ENCODE results near the gene ZNG1C.
"Not testable (repeated sequence)": the region's sequence is repeated elsewhere in the genome, so short reads cannot be mapped to it uniquely, and the experiment has no call there.

Gene ZNG1C

GRCh38 chr9:68241683-68242082, at the start of gene ZNG1C:
TSS of gene ZNG1C (plus strand) at chr9:68241983. CDS start at chr9:68242032, 49 bp downstream.
- DNase-seq: not testable (repeated sequence)

GRCh38 chr9:68242437-68242836, 654 bp downstream of the ZNG1C start:
- DNase-seq: not testable (repeated sequence)

DNA sequence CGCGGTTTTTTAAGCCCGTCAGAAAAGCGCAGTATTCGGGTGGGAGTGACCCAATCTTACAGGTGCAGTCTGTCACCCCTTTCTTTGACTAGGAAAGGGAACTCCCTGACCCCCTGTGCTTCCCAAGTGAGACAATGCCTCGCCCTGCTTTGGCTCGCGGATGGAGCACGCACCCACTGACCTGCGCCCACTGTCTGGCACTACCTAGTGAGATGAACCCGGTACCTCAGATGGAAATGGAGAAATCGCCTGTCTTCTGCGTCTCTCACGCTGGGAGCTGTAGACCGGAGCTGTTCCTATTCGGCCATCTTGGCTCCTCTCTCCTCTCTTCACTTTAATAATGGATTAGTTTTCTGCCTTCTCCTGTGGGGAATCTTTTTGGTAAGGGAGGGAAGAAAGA, 39.3 kb downstream of the ZNG1C start:
- DNase-seq: not testable (repeated sequence)

GRCh38 chr9:68302567-68302966, 60.8 kb downstream of the ZNG1C start, which contains the start of gene FOXD4L3:
TSS of gene FOXD4L3 (plus strand) at chr9:68302867. CDS start at chr9:68302952, 85 bp downstream.
- not testable (repeated sequence) for DNase-seq

- DNase-seq: not testable (repeated sequence)
Observed at GRCh38 chr9:68303771-68304170, 62.0 kb downstream of the ZNG1C start.

- not testable (repeated sequence) for DNase-seq
Observed at GRCh38 chr9:68304212-68304611, 62.4 kb downstream of the ZNG1C start.

- DNase-seq: not testable (repeated sequence)
Observed at GRCh38 chr9:68304777-68305176, 63.0 kb downstream of the ZNG1C start.

DNA sequence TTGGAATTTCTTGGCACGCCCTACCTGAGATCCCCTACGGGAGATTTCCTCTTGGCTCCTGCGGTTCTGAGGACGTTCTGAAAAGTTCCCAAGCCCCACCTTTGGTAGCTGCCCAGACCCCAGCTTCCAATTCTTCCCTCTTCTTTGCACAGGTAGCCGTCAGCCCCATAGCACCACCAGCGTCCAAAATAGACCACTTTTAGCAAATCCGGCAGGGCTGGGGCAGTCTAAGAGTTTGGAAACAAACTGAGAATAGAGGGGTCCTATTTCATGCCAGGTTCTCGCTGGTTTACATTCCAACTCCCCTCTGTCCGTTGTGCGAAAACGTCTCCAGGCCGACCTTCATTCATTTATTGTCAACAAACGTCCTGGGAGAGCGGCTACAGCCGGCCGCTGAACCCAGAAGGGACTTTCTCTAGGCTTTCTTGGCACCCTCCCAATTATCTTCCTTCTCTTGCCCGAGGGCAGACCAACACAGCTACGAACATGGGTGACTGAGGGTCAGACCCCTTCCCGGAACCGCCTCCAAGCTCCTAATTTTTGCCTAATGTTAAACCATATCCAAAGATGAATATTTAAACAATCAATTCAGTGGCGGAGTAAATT, 64.0 kb downstream of the ZNG1C start:
- DNase-seq: not testable (repeated sequence)

DNA sequence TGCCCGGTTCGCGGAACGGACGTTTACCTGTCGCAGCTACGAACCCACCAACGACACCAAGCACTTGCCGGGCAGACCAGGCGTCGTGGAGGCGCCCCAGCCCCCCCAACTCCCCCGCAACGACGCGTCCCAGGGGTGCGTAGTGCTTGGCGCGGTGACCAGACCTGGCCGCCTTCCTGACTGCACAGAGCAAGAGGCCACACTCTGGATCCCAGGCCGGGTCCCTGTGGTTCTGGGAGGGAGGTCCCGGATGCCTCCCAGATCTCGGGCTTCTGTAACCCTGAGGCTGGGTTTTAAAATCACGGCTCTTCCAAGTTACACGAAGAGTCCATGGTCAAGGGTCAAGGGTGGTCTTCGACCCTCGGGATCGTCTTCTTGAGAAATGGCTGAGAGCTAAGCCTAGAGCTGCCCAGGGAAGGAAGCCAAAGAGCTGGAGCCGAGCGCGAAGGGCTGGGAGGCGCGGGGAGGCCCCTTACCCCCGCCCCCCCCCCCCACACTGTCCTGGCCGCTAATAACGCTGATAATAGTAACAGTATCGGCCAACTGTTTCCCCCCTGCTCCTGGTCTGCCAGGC, 64.7 kb downstream of the ZNG1C start:
- DNase-seq: not testable (repeated sequence)

GRCh38 chr9:68307127-68307526, 65.3 kb downstream of the ZNG1C start:
- not testable (repeated sequence) for DNase-seq

GRCh38 chr9:68307654-68308053, 65.9 kb downstream of the ZNG1C start:
- DNase-seq: not testable (repeated sequence)

GRCh38 chr9:68311208-68311607, 69.4 kb downstream of the ZNG1C start:
- not testable (repeated sequence) for DNase-seq

DNA sequence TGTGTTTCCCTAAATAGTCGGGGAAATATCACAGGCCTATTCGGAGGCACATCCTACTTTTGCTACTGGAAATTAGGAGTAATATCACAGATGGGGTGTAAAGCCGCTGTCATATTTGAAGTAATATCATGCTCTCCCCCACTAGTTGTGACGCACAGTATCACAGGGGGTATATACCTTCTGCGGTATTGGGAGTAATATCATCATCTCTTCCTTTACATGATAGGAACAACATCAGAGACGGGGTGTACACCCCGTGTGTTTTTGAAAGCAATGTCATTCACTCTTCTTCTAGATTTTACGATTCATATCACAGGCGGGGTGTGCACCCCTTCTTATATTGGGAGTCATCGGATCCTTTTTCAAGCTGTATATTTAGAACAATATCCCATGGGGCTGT, 76.4 kb downstream of the ZNG1C start:
- DNase-seq: not testable (repeated sequence)

DNA sequence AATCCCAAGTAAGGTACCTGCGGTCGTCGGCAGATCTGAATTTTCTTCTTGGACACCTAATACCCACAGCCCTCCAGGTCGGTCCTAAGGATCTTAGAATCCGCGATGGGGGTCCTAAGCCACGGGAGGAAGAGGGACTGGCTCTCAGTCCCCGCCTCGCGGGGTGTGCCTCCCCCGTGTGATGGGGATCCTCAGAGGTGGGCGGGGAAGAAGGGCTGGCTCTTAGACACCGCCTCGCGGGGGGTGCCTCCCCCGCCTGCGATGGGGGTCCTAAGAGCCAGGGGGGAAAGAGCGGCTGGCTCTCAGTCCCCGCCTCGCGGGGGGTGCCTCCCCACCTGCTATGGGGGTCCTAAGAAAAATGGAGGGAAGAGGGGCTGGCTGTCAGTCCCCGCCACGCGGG, 82.0 kb downstream of the ZNG1C start:
- not testable (repeated sequence) for DNase-seq

GRCh38 chr9:68324518-68324917, 82.7 kb downstream of the ZNG1C start:
- not testable (repeated sequence) for DNase-seq

- not testable (repeated sequence) for DNase-seq
Observed at GRCh38 chr9:68329106-68329505, 87.3 kb downstream of the ZNG1C start.

DNA sequence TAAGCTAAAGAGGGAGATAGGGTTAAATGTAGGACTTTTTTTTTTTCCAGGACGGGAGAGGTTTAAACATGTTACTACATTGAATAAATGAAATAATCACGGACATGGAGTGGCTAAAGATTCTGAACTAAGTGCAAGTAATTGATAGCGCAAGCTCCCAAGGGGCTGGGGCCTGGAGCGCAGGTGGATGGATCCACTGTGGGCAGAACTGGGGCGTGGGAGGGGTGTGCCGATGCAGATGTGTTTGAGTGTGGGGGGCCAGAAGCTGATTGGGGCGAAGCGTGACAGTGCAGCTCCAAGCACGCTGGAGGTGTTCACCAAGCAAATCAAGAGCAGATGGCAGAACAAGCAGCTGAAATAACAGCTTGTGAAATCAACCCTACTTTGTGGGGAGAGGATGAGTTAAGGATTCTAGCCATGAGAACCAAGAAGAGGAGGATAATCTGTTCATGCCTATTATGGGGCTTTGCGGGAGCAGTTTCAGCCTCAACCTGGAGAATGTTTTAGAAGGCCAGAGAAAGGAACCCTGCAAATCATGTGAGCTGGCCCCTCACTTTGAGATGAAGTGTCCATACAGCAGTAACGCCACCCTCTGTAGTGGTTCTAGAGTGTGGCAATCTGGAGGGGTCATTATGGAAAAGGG, 88.9 kb downstream of the ZNG1C start:
- not testable (repeated sequence) for DNase-seq

DNA sequence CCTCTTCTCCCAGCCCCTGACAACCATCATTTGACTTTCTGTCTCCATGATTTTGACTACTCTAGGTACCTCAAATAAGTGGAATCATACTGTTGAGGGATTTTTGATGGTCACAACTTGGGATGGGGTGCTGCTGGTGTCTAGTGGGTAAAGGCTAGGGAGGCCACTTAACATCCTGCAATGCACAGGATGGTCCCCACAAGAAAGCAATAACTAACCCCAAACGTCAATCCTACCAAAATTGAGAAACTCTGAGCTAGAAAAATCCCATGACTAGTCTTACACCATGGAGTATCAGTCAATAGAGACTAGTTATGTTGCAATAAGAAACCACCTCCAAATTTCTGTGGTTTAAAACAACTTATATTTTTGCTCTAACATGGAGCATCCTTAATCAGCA, 90.3 kb downstream of the ZNG1C start:
- DNase-seq: not testable (repeated sequence)

DNA sequence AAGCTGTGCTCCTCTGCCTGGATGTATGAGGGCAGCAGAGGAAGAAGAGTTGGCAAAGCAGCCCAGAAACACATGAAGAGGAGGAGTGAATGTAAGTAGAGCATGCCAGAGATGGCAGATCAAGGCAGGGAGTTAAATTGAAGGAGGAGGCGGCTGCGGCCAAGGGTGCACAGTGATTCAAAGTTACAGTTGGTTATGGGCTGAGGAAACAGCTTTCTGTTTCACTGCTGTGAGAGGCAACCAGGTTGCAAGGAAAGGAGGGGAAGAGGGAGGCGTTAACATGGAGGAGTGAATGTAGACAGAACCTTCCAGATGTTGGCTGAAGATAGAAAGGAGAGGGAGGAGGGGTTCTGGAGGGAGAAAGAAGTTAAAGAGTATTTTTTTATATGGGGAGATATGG, 94.2 kb downstream of the ZNG1C start:
- not testable (repeated sequence) for DNase-seq

- DNase-seq: not testable (repeated sequence)
Observed at GRCh38 chr9:68336639-68337339, 95.0 kb downstream of the ZNG1C start.

GRCh38 chr9:68338000-68338399, 96.2 kb downstream of the ZNG1C start:
- not testable (repeated sequence) for DNase-seq

DNA sequence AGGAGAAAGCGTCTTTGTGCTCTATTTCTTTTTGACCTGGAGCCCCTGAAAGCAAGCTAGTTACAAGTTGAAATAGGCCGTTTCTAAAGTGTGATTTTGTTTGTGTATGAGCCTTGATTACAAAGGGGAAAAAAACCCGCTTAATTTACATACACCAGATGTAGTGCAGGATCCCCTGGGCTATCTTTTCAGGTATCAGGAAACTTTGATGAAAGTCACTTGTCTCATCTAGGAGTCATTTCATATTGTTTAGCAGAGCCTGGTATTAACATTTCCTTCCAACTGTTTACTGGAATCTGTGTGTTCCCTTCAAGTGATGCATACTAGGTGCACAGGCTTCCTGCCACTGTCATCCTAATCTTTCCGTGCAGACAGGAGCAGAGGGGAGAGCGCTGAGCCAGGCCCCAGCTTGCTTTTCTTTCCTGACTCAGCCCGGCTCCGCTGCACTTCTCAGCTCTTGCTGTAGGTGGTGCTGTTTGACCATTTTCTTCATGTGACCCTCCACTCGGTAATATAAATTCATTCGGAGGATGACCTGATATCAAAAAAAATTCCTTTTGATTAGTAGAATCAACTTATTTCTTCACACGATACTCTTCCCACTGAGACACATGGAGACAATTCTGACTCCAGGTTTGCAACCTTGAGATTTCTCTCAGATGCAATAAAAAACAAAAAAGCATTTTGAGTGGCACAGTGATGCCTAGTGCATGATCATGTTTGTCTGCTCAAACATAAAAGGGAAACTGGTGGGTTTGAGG, 100.7 kb downstream of the ZNG1C start:
- DNase-seq: not testable (repeated sequence)

GRCh38 chr9:68343242-68343641, 101.5 kb downstream of the ZNG1C start:
- DNase-seq: not testable (repeated sequence)
